T-helper 2 cell (primary cell): ENCODE measurements around the gene PRKCSH.
A peak's percentile ranks its signal among the peaks of the same experiment; 100 is the strongest.

ENCODE experiments used
- DNase-seq, 5 experiments: peaks; one replicate each; pipeline versions ENCODE4 v3.0.0 to v3.0.0-alpha.2; 2012 to 2022

PRKCSH gene

GRCh38 chr19:11479090-11479897 lies 43.9 kb downstream of the PRKCSH start:
- no peak for DNase-seq

- DNase-seq = no peak
These were observed 44.7 kb downstream of the PRKCSH start for GRCh38 chr19:11479898-11480714.

GRCh38 chr19:11480715-11481533 lies 45.5 kb downstream of the PRKCSH start, which contains the start of gene ELAVL3:
TSS of gene ELAVL3 (minus strand) at chr19:11481046. CDS start at chr19:11480608, 438 bp downstream.
- DNase-seq = no peak

- peak; percentile 21 to 89 (median 49) for DNase-seq
These were observed 46.3 kb downstream of the PRKCSH start for GRCh38 chr19:11481534-11482383.

GRCh38 chr19:11482384-11483050 lies 47.1 kb downstream of the PRKCSH start:
- DNase-seq = peak; percentile 79 to 92 (median 82)

- no peak for DNase-seq
These were observed 48.1 kb downstream of the PRKCSH start for GRCh38 chr19:11483366-11484111.

- DNase-seq = no peak
These were observed 49.9 kb downstream of the PRKCSH start for GRCh38 chr19:11485245-11485837.

- DNase-seq = no peak
These were observed 51.4 kb downstream of the PRKCSH start for GRCh38 chr19:11486661-11487503.

- no peak for DNase-seq
These were observed 53.9 kb downstream of the PRKCSH start for GRCh38 chr19:11489378-11489777.

GRCh38 chr19:11494634-11495285 lies 59.3 kb downstream of the PRKCSH start:
- DNase-seq = no peak

- no peak for DNase-seq
These were observed 60.0 kb downstream of the PRKCSH start for GRCh38 chr19:11495481-11495880.

- DNase-seq = no peak
These were observed 60.5 kb downstream of the PRKCSH start for GRCh38 chr19:11495885-11496284.

GRCh38 chr19:11496391-11497163 lies 61.1 kb downstream of the PRKCSH start:
- DNase-seq = peak; percentile 19 to 57 (median 44)

- DNase-seq = no peak
These were observed 63.8 kb downstream of the PRKCSH start for GRCh38 chr19:11499220-11499726.

GRCh38 chr19:11499890-11500420 lies 64.5 kb downstream of the PRKCSH start:
- no peak for DNase-seq
